DND-41 (cell line): ENCODE results near the gene IFNL4.

Experiments
- EZH2 ChIP-seq: IDR thresholded peaks from 3 replicates; pipeline ENCODE4 v1.6.1; 2012; ENCODE audit warnings: borderline replicate concordance, low read depth, mild to moderate bottlenecking, moderate library complexity, low read length, inconsistent platforms; ENCODE audit not compliant: severe bottlenecking
- TF ChIP-seq, protein P1 (sequence below): IDR thresholded peaks from 2 replicates; pipeline ENCODE4 v1.5.1; 2012; ENCODE audit warnings: borderline replicate concordance, low read length, moderate library complexity, mild to moderate bottlenecking; ENCODE audit not compliant: poor library complexity, severe bottlenecking; ENCODE audit errors: extremely low read depth

DNA sequence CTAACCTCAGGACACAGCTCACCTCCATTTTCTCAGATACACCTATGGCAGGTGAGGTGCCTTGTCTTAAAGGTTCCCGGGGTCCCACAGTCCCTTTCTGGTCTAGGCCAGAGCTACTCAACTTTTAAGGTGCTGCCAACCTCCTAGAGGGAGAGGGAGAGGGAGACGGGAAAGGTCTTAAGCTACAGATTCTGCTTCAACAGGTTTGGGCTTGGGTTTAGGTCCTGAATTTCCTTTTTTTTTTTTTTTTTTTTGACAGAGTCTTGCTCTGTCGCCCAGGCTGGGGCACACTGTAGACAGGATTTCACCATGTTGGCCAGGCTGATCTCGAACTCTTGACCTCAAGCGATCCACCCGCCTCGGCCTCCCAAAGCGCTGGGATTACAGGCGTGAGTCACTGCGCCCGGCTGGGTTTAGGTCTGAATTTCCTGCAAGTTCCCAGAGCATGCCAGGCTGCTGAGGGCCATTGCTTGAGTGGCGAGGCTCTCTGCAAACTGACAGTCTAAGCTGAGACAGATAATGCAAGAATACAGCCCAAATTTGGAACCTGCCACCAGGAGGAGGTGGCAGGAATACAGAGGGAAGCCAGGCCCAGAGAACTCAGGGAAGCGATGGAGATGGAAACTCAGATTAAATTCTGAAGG, 36.8 kb downstream of the IFNL4 start:
- TF ChIP-seq EZH2, result no peak
- TF ChIP-seq, protein P1, sequence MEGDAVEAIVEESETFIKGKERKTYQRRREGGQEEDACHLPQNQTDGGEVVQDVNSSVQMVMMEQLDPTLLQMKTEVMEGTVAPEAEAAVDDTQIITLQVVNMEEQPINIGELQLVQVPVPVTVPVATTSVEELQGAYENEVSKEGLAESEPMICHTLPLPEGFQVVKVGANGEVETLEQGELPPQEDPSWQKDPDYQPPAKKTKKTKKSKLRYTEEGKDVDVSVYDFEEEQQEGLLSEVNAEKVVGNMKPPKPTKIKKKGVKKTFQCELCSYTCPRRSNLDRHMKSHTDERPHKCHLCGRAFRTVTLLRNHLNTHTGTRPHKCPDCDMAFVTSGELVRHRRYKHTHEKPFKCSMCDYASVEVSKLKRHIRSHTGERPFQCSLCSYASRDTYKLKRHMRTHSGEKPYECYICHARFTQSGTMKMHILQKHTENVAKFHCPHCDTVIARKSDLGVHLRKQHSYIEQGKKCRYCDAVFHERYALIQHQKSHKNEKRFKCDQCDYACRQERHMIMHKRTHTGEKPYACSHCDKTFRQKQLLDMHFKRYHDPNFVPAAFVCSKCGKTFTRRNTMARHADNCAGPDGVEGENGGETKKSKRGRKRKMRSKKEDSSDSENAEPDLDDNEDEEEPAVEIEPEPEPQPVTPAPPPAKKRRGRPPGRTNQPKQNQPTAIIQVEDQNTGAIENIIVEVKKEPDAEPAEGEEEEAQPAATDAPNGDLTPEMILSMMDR, result no peak
